HFF-Myc (cell line): ENCODE data around the gene RDH5.
"Not testable (repeated sequence)": the region's sequence is repeated elsewhere in the genome, so short reads cannot be mapped to it uniquely, and the experiment has no call there.

Source experiments
- DNase-seq: peaks from one replicate; pipeline ENCODE4 v3.0.0-alpha.2; 2011; ENCODE audit warnings: low read depth; ENCODE audit errors: extremely low read depth
- H3K4me3 ChIP-seq: replicated peaks from 2 replicates; pipeline ENCODE4 v1.5.1; 2011; ENCODE audit warnings: low read depth, mild to moderate bottlenecking, control low read depth, low read length
- CTCF ChIP-seq: IDR thresholded peaks from 2 replicates; pipeline ENCODE4 v1.5.1; 2012; ENCODE audit warnings: mild to moderate bottlenecking, low read depth, low read length, control low read depth; ENCODE audit errors: missing control alignments

The RDH5 gene

GRCh38 chr12:55746174-55746912, 26.1 kb downstream of the RDH5 start:
- DNase-seq, result no peak
- no peak for TF ChIP-seq CTCF
- peak overlapping the region; percentile 77; the same call in 1 of the 2 replicates for H3K4me3 ChIP-seq

DNA sequence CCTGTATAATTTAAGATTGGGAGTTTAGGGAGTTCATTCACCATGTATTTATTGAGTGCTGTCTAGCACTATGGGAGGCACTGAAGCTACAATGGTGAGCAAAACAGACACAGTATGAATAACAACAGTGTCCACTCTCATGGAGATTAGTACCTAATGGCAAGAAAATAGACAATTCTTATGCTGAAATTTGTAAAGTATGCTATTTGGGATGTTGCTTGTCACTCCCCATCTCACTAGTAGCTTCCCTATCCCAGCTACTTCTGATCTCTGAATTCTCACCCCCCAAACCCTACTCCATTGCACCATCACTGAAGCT, 26.7 kb downstream of the RDH5 start:
- no peak overlapping the region for H3K4me3 ChIP-seq
- DNase-seq, result no peak
- TF ChIP-seq CTCF, result no peak

- no peak for TF ChIP-seq CTCF
Observed at GRCh38 chr12:55748230-55748993, 28.2 kb downstream of the RDH5 start.

DNA sequence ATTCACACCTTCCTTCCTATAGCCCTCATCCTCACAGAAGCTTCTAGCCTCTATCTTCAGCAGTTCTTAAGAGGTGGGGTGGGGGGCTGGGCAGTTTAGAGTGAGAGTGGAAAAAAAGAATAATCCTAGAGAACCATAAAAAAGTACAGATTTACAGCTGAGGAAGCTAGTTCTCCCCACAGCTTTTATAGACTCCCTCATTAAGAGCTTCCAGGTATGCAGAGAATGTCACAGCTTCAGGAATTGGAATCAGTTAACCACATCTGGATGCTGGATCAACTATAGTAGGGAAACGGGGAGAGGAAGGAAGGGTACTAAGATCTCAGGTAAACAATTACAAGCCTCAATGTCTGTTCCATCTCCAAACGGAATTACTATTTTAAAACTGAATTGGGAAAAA, 35.1 kb downstream of the RDH5 start:
- H3K4me3 ChIP-seq, result no peak overlapping the region
- no peak for DNase-seq
- no peak for TF ChIP-seq CTCF

More at GRCh38 chr12:55748230-55748993, 28.2 kb downstream of the RDH5 start:
- no peak for DNase-seq
- H3K4me3 ChIP-seq, result no peak overlapping the region

DNA sequence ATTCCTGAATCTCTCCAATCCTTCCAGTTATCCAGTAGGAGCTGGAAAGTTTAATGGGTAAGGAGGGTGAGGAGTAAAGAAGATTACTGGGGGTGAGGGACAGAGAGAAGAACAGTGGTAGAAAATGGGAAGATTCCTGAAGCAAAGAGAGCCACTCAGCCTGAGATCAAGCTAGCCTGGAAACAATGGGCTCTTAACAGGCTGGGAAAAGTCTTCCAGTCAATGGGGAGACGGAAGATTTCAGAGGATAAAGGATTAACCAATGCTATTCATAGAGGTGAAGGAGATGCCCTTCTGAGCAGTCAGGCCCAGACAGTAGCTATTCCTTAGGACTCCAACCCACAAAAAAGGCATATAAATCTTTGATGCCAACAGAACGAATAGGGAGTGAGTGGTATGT, 37.5 kb downstream of the RDH5 start:
- no peak overlapping the region for H3K4me3 ChIP-seq
- TF ChIP-seq CTCF, result no peak
- DNase-seq, result no peak

DNA sequence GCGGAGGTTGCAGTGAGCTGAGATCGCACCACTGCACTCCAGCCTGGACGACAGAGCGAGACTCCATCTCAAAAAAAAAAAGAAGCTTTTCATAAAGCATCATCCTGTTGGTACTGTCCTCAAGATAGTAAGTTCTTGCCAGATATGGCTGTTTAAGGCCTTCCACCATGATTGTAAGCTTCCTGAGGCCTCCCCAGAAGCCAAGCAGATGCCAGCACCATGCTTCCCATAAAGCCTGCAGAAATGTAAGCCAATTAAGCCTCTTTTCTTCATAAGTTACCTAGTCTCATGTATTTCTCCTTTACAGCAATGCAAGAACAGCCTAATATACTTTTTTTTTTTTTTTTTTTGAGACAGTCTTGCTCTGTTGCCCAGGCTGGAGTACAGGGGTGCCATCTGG, 38.4 kb downstream of the RDH5 start:
- not testable (repeated sequence) for DNase-seq, H3K4me3 ChIP-seq

GRCh38 chr12:55760663-55761062, 40.5 kb downstream of the RDH5 start:
- no peak overlapping the region for H3K4me3 ChIP-seq
- TF ChIP-seq CTCF, result no peak
- DNase-seq, result no peak
